Activated CD4-positive, alpha-beta T cell treated with anti-CD3 and anti-CD28 coated beads, Interleukin-2, amount 10 ng/mL, durations not matched to agents 24 days and 14 days (primary cell): ENCODE data around the gene SHANK3. TPM values are rescaled to one million over a fixed set of nuclear protein-coding genes. Genes with fewer than 3 reads are reported as not detected.

Source experiments
- total RNA-seq: library from RNA; stranded (reverse); gene quantifications from 2 replicates; pipeline ENCODE4 v1.2.3, GENCODE V29; 2022

SHANK3 gene
- total RNA-seq, 1 donor from 2014 or later = 0.21 TPM

Other genes with a start within 250 kb of the SHANK3 start
- gene SBF1, start 197.8 kb upstream of the SHANK3 start, total RNA-seq = 108 and 115 TPM in 2 replicates
- gene ADM2, start 191.3 kb upstream of the SHANK3 start, total RNA-seq = 3.0 and 3.2 TPM in 2 replicates
- 0.21 and 0.40 TPM in 2 replicates for gene MIOX, start 186.0 kb upstream of the SHANK3 start, total RNA-seq
- gene LMF2, start 165.1 kb upstream of the SHANK3 start, total RNA-seq = 78.4 and 79.2 TPM in 2 replicates
- gene NCAPH2, start 164.6 kb upstream of the SHANK3 start, total RNA-seq = 131 and 133 TPM in 2 replicates
- gene SCO2, start 147.2 kb upstream of the SHANK3 start, total RNA-seq = 5.3 and 11.2 TPM in 2 replicates
- gene TYMP, start 142.8 kb upstream of the SHANK3 start, total RNA-seq = 62.1 and 63.0 TPM in 2 replicates
- 5.3 and 6.8 TPM in 2 replicates for gene KLHDC7B, start 126.9 kb upstream of the SHANK3 start, total RNA-seq
- 0.69 TPM in 1 of 2 replicates, not detected in the other for gene SYCE3, start 109.9 kb upstream of the SHANK3 start, total RNA-seq
- gene CPT1B, start 94.4 kb upstream of the SHANK3 start, total RNA-seq = 63.1 and 71.5 TPM in 2 replicates
- gene CHKB, start 90.0 kb upstream of the SHANK3 start, total RNA-seq = 83.2 and 84.7 TPM in 2 replicates
- gene MAPK8IP2, start 72.0 kb upstream of the SHANK3 start, total RNA-seq = 0.19 TPM in 2 replicates
- gene ARSA, start 44.7 kb upstream of the SHANK3 start, total RNA-seq = 20.6 and 22.1 TPM in 2 replicates
- not detected in 2 replicates for gene ACR, start 65.4 kb downstream of the SHANK3 start, total RNA-seq
- gene RABL2B, start 110.8 kb downstream of the SHANK3 start, total RNA-seq = 37.7 and 40.3 TPM in 2 replicates